ENCODE measurements around the gene TRAF3.

TRAF3 gene

DNA sequence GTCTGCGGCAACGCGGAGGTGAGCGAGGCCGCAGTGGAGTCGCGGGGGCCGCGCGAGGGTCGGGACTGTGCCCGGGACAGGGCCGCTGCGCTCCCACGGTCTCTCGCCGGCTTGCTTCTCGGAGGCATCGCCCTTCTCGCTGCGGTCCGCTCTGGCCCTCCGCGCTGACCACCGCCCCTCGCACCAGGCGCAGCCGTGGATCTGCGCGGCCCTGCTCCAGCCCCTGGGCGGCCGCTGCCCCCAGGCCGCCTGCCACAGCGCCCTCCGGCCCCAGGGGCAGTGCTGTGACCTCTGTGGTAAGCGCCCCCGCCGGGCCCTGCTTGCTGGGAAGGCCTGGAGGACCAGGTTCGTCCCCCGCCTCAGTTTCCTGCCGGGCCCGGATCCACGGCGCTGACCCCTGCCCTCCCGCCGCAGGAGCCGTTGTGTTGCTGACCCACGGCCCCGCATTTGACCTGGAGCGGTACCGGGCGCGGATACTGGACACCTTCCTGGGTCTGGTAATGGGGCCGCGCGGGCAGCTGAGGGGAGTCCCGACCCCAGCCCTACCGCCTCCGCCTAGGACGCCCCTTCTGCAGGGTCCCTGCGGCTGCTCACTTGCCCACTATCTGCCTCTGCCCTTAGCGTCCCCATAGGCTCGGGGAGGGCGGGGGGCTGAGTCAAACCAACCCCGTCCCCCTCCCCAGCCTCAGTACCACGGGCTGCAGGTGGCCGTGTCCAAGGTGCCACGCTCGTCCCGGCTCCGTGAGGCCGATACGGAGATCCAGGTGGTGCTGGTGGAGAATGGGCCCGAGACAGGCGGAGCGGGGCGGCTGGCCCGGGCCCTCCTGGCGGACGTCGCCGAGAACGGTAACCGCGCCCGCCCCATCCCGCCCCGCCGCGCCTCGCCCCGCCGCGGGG is 152.2 kb downstream of the TRAF3 start:
- DNase-seq (ENCODE audit: low spot score) (no peak), ATAC-seq (ENCODE audit: low read depth) (peak; percentile 0; the same call in 1 of the 3 replicates)
- Histone ChIP-seq H3K27me3 (ENCODE audit: insufficient read depth, poor library complexity, severe bottlenecking) (peaks cover 28% of the 10 kb centered on the region), H3K4me3 (ENCODE audit: severe bottlenecking) (peak overlapping the region; percentile 14), H3K27ac (ENCODE audit: poor library complexity, severe bottlenecking) (no peak overlapping the region), H3K36me3 (ENCODE audit: low read depth) (peaks cover 4% of the 10 kb centered on the region; the same call in 1 of the 2 replicates), H3K4me1 (ENCODE audit: insufficient read depth, poor library complexity, severe bottlenecking) (peaks cover 14% of the 10 kb centered on the region), H3K9me3 (ENCODE audit: severe bottlenecking) (no peaks in the 10 kb centered on the region)
- TF ChIP-seq, protein P1, sequence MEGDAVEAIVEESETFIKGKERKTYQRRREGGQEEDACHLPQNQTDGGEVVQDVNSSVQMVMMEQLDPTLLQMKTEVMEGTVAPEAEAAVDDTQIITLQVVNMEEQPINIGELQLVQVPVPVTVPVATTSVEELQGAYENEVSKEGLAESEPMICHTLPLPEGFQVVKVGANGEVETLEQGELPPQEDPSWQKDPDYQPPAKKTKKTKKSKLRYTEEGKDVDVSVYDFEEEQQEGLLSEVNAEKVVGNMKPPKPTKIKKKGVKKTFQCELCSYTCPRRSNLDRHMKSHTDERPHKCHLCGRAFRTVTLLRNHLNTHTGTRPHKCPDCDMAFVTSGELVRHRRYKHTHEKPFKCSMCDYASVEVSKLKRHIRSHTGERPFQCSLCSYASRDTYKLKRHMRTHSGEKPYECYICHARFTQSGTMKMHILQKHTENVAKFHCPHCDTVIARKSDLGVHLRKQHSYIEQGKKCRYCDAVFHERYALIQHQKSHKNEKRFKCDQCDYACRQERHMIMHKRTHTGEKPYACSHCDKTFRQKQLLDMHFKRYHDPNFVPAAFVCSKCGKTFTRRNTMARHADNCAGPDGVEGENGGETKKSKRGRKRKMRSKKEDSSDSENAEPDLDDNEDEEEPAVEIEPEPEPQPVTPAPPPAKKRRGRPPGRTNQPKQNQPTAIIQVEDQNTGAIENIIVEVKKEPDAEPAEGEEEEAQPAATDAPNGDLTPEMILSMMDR (IDR thresholded peaks at IDR 0.05; ENCODE audit: poor library complexity, severe bottlenecking), result no peak

DNA sequence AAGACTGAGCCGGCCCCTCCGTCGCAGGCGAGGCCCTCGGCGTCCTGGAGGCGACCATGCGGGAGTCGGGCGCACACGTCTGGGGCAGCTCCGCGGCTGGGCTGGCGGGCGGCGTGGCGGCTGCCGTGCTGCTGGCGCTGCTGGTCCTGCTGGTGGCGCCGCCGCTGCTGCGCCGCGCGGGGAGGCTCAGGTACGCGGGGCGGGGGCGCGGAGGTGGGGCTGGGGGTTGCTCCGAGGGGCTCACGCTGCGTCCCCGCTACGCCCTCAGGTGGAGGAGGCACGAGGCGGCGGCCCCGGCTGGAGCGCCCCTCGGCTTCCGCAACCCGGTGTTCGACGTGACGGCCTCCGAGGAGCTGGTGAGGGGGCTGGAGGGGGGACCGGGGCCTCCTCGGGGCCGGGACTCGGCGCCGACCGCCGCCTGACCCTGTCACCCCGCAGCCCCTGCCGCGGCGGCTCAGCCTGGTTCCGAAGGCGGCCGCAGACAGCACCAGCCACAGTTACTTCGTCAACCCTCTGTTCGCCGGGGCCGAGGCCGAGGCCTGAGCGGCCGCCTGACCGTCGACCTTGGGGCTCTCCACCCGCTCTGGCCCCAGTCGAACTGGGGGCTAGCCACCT is 153.0 kb downstream of the TRAF3 start:
- peaks cover 14% of the 10 kb centered on the region for H3K4me1 ChIP-seq (ENCODE audit: insufficient read depth, poor library complexity, severe bottlenecking)
- ATAC-seq (ENCODE audit: low read depth) (no peak; the same call in 2 of the 3 replicates), DNase-seq (ENCODE audit: low spot score) (no peak)
- no peaks in the 10 kb centered on the region for H3K9me3 ChIP-seq (ENCODE audit: severe bottlenecking)
- H3K4me3 ChIP-seq (ENCODE audit: severe bottlenecking), result no peak overlapping the region
- H3K36me3 ChIP-seq (ENCODE audit: low read depth), result peaks cover 7% of the 10 kb centered on the region; the same call in 1 of the 2 replicates
- TF ChIP-seq, protein P1 (IDR thresholded peaks at IDR 0.05; ENCODE audit: poor library complexity, severe bottlenecking), result no peak
- peaks cover 21% of the 10 kb centered on the region for H3K27me3 ChIP-seq (ENCODE audit: insufficient read depth, poor library complexity, severe bottlenecking)
- H3K27ac ChIP-seq (ENCODE audit: poor library complexity, severe bottlenecking), result no peak overlapping the region

DNA sequence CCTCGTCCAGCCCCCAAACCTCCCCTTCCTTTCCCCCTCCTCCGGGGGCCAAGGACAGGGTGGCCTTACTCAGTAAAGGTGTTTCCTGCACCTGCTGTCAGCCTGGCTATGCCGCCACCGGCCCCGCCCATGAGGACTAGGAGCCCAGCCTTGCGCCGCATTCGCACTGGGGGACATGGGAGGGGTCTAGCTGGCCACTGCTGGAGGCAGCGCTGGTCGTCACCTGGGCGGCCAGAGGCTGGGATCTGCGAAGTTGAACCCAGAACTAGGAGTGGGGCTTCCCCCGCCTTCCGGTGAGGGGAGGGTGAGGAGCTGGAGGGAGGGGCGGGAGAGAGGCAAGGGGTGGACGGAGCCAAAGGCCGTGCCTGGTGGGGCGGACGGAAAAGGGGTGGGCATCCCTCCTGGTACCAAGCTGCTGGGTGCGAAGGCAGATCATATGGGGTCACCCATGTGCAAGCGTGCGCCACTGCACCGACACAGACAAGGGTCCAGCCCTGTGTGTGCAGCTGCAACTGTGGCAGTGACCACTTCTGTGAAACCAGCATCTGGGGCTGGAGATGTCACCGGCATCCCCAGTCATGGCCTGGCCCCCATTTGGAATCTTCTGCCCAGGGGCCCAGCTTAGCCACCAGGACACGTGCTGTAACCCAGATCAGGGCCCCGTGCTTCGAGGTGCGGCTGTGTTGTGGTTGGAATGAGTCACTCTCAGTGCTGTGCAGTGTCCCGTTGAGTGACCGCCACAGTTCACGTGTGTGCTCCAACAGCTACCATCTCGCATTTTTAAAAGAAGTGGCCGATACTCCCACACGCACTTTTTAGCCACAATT is 153.7 kb downstream of the TRAF3 start:
- DNase-seq (ENCODE audit: low spot score) (peak; percentile 65), ATAC-seq (ENCODE audit: low read depth) (no peak)
- TF ChIP-seq, protein P1 (IDR thresholded peaks at IDR 0.05; ENCODE audit: poor library complexity, severe bottlenecking), result no peak
- H3K4me1 ChIP-seq (ENCODE audit: insufficient read depth, poor library complexity, severe bottlenecking), result peaks cover 14% of the 10 kb centered on the region
- no peaks in the 10 kb centered on the region for H3K9me3 ChIP-seq (ENCODE audit: severe bottlenecking)
- no peak overlapping the region for H3K4me3 ChIP-seq (ENCODE audit: severe bottlenecking)
- H3K27me3 ChIP-seq (ENCODE audit: insufficient read depth, poor library complexity, severe bottlenecking), result peaks cover 20% of the 10 kb centered on the region
- peaks cover 11% of the 10 kb centered on the region; the same call in 1 of the 2 replicates for H3K36me3 ChIP-seq (ENCODE audit: low read depth)
- H3K27ac ChIP-seq (ENCODE audit: poor library complexity, severe bottlenecking), result no peak overlapping the region

DNA sequence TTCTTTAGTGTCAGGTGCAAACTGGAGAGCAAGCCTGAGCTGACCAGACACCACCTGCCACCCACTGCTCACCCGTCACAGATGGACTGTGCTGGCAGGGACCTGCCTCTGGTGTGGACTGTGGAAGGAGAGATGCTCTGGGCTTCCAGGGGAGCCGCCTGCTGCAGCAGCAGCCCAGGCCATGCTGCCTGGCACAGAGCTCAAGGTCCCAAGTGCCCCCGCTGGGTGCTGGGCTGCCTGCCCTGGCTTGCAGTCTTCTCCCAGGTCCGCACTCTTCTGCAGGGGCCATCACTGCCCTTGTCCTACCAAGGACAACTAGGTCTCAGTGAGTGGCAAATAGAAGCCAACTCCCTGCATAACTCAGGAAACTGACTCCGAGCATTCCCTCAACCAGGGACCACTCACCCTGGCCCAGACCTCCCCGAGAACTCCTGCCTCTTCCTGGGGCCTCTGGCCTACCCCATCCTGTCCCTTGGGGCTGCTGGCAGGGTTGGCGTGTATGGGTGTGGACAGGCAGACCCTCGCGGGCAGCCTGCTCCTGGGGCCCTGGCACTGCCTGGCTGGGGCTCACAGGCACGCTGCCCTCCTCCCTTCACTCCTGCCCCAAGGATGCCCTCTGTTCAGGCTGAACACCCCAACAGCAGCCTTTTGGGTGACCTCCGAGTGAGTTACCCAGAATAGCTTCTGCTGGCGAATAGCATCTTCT is 154.5 kb downstream of the TRAF3 start:
- TF ChIP-seq, protein P1 (IDR thresholded peaks at IDR 0.05; ENCODE audit: poor library complexity, severe bottlenecking), result no peak
- no peak overlapping the region for H3K4me3 ChIP-seq (ENCODE audit: severe bottlenecking)
- DNase-seq (ENCODE audit: low spot score) (peak; percentile 64), ATAC-seq (ENCODE audit: low read depth) (no peak)
- peaks cover 20% of the 10 kb centered on the region for H3K27me3 ChIP-seq (ENCODE audit: insufficient read depth, poor library complexity, severe bottlenecking)
- peaks cover 18% of the 10 kb centered on the region; the same call in 1 of the 2 replicates for H3K36me3 ChIP-seq (ENCODE audit: low read depth)
- H3K9me3 ChIP-seq (ENCODE audit: severe bottlenecking), result no peaks in the 10 kb centered on the region
- peaks cover 14% of the 10 kb centered on the region for H3K4me1 ChIP-seq (ENCODE audit: insufficient read depth, poor library complexity, severe bottlenecking)
- H3K27ac ChIP-seq (ENCODE audit: poor library complexity, severe bottlenecking), result no peak overlapping the region
